GM23248 (cell line): ENCODE data around the gene CSMD2. TPM values are rescaled to one million over a fixed set of nuclear protein-coding genes. Genes with fewer than 3 reads are reported as not detected.

Source experiments
- DNase-seq: peaks from one replicate; pipeline ENCODE4 v3.0.0-alpha.2; 2015
- H2AFZ ChIP-seq: fragments of 200-600 bp; sonication (generic); 2 replicates; pipeline ENCODE4 v1.6.1; 2016; ENCODE audit warnings: antibody characterized with exemption
- H3F3A ChIP-seq: fragments of 200-600 bp; sonication (generic); 2 replicates; pipeline ENCODE4 v1.6.1; 2016; ENCODE audit warnings: mild to moderate bottlenecking, antibody characterized with exemption, mixed run types; ENCODE audit not compliant: insufficient read depth
- H3K27ac ChIP-seq: fragments of 200-600 bp; sonication (generic); 2 replicates; pipeline ENCODE4 v1.5.1; 2016; ENCODE audit warnings: mild to moderate bottlenecking
- H3K27me3 ChIP-seq: fragments of 200-600 bp; sonication (generic); replicated peaks from 2 replicates; pipeline ENCODE4 v1.6.1; 2016; ENCODE audit warnings: mild to moderate bottlenecking; ENCODE audit not compliant: insufficient read depth
- H3K36me3 ChIP-seq: fragments of 200-600 bp; sonication (generic); 2 replicates; pipeline ENCODE4 v1.6.1; 2016; ENCODE audit warnings: low read depth, mild to moderate bottlenecking
- H3K4me1 ChIP-seq: fragments of 200-600 bp; sonication (generic); 2 replicates; pipeline ENCODE4 v1.6.1; 2016; ENCODE audit warnings: mild to moderate bottlenecking; ENCODE audit not compliant: insufficient read depth
- H3K4me2 ChIP-seq: fragments of 200-600 bp; sonication (generic); one replicate; pipeline ENCODE4 v1.6.1; 2016; ENCODE audit warnings: mild to moderate bottlenecking; ENCODE audit not compliant: unreplicated experiment
- H3K4me3 ChIP-seq: fragments of 200-600 bp; sonication (generic); 2 replicates; pipeline ENCODE4 v1.5.1; 2016; ENCODE audit warnings: mild to moderate bottlenecking
- H3K79me2 ChIP-seq: fragments of 200-600 bp; sonication (generic); 2 replicates; pipeline ENCODE4 v1.6.1; 2016; ENCODE audit warnings: mild to moderate bottlenecking; ENCODE audit not compliant: insufficient read depth
- H3K9ac ChIP-seq: fragments of 200-600 bp; sonication (generic); 2 replicates; pipeline ENCODE4 v1.6.1; 2016; ENCODE audit warnings: mild to moderate bottlenecking
- H3K9me2 ChIP-seq: fragments of 200-600 bp; sonication (generic); 2 replicates; pipeline ENCODE4 v1.6.1; 2016; ENCODE audit warnings: mixed run types, mild to moderate bottlenecking, moderate library complexity; ENCODE audit not compliant: insufficient read depth
- H3K9me3 ChIP-seq: fragments of 200-600 bp; sonication (generic); one replicate; pipeline ENCODE4 v1.6.1; 2017; ENCODE audit warnings: low read depth
- H4K20me1 ChIP-seq: fragments of 200-600 bp; sonication (generic); 2 replicates; pipeline ENCODE4 v1.6.0; 2016; ENCODE audit not compliant: insufficient read depth
- EZH2 ChIP-seq: fragments of 200-600 bp; sonication (generic); IDR thresholded peaks from 2 replicates; pipeline ENCODE4 v1.6.1; 2018; ENCODE audit warnings: antibody characterized with exemption, mild to moderate bottlenecking; ENCODE audit not compliant: insufficient read depth, poor library complexity, severe bottlenecking
- EZH2phosphoT487 ChIP-seq: fragments of 200-600 bp; sonication (generic); IDR thresholded peaks from 2 replicates; pipeline ENCODE4 v1.6.1; 2018; ENCODE audit warnings: antibody characterized with exemption, moderate library complexity, mild to moderate bottlenecking, low read depth; ENCODE audit not compliant: insufficient read depth
- WGBS, 2 experiments: methylation state at CpG; one replicate each; pipeline ENCODE4 v1.1.6; 2015 to 2017; ENCODE audit warnings: low lambda C conversion rate in 2 of 2, low coverage in 1 of 2; ENCODE audit errors: missing lambda C conversion rate in 2 of 2; 5-methylcytosine and 5-hydroxymethylcytosine counted together
- in situ Hi-C: fragments of 300-500 bp; cut with MboI; formaldehyde crosslinking; loops from 2 replicates; pipeline ENCODE4 v1.15.0; 2020
- polyA plus RNA-seq: library from polyadenylated mRNA; unstranded; fragments of >200 nt; fragmentation: Nextera tagmentation; extraction: Ambion mirVana; gene quantifications from 2 replicates; pipeline ENCODE4 v1.2.1, GENCODE V29; 2016
- total RNA-seq: library from RNA; depleted of rRNA; stranded (reverse); fragments of >200 nt; shearing (Covaris generic); gene quantifications from 2 replicates; pipeline ENCODE4 v1.2.3, GENCODE V29; 2014

The CSMD2 gene
- total and polyA plus RNA-seq, 2 experiments from 2014 or later: 4.5 to 7.1 TPM

DNA sequence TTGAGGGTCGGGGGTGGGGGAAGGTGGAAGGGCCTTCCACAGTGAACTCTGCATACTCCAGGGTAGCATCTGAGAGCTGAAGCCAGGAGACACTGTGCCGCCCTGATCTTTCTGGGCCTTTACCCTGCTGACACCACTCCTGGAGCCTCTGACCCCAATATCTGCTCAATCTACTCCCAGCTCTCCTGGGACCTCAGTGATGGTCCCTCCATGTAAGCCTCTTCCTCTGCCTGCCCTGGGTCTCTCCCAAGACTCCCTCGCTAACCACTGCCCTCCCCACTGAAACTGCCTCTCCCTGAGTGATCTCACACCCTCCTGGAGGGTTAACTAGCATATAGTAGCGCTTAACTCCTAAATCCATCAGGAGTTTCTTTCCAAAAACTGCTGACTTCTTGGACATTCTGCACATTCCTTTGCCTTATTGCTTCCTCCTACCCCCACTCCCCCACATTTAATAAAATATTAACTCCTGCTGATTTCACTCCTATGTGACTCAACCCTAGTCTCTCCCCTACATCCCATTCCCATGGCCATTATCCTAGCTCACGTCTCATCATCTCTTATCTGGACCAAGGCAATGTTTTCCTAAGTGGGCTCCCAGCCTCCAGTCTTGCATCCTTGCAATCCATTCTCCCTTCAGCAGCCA is 155.6 kb downstream of the CSMD2 start:
- TF ChIP-seq EZH2phosphoT487: no peak
- TF ChIP-seq EZH2: no peak
- Histone ChIP-seq H3K79me2 (no peaks in the 10 kb centered on the region; the same call in none of the 2 replicates), H3K27me3 (no peaks in the 10 kb centered on the region), H3K9me3 (no peaks in the 10 kb centered on the region), H3K4me3 (no peak overlapping the region), H3K9ac (no peak overlapping the region), H4K20me1 (no peaks in the 10 kb centered on the region), H3K36me3 (no peaks in the 10 kb centered on the region), H3K27ac (no peak overlapping the region), H2AFZ (no peak overlapping the region), H3F3A (no peaks in the 10 kb centered on the region), H3K9me2 (no peaks in the 10 kb centered on the region), H3K4me2 (no peak overlapping the region), H3K4me1 (peaks cover 9% of the 10 kb centered on the region)
- WGBS, 2 experiments: 77 to 79% methylated on average over 5 of the region's 5 CpGs
- peak; percentile 12 for DNase-seq
- in situ Hi-C loops: no loop called here

DNA sequence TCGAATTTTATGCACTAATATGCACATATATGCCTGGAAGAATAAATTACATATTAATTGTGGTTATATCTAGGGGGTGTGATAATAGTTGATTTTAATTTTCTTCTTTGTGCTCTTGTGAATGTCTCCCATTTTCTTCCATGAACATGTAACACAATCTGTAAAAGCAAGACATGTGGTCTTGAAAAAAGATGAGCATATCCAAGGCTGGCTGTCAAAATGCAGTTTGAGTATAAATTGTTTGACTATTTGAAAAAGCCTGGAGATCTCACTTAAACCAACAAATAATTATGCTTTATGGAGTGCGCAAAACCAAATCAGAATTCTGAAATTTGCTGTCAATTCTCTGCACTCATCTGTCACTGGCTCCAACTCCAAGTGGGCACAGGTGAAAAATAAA is 157.3 kb downstream of the CSMD2 start:
- Histone ChIP-seq H3K4me3 (no peak overlapping the region), H3K9me3 (no peaks in the 10 kb centered on the region), H3F3A (no peaks in the 10 kb centered on the region), H3K9me2 (no peaks in the 10 kb centered on the region), H3K27ac (no peak overlapping the region), H2AFZ (no peak overlapping the region), H3K4me1 (peaks cover 9% of the 10 kb centered on the region), H3K9ac (no peak overlapping the region), H3K27me3 (no peaks in the 10 kb centered on the region), H3K79me2 (no peaks in the 10 kb centered on the region; the same call in 1 of the 2 replicates), H4K20me1 (no peaks in the 10 kb centered on the region), H3K36me3 (no peaks in the 10 kb centered on the region), H3K4me2 (no peak overlapping the region)
- 96 to 100% methylated on average over 2 of the region's 2 CpGs for WGBS, 2 experiments
- in situ Hi-C loops: no loop called here
- DNase-seq: no peak
- TF ChIP-seq EZH2phosphoT487 (no peak), EZH2 (no peak)

- H3F3A ChIP-seq: no peaks in the 10 kb centered on the region
- H3K79me2 ChIP-seq: no peaks in the 10 kb centered on the region
- no peak for TF ChIP-seq EZH2phosphoT487
- no peak for TF ChIP-seq EZH2
- no peak overlapping the region for H2AFZ ChIP-seq
- H3K4me3 ChIP-seq: no peak overlapping the region
- no peak overlapping the region for H3K27ac ChIP-seq
- H3K9me2 ChIP-seq: no peaks in the 10 kb centered on the region
- H3K9ac ChIP-seq: no peak overlapping the region
- in situ Hi-C loops: no loop called here
- H3K9me3 ChIP-seq: no peaks in the 10 kb centered on the region
- H3K4me1 ChIP-seq: peaks cover 9% of the 10 kb centered on the region
- H3K4me2 ChIP-seq: no peak overlapping the region
- H3K27me3 ChIP-seq: no peaks in the 10 kb centered on the region
- 0 out of 2 replicates have a peak, but pooled peaks cover 3% of the 10 kb centered on the region for H4K20me1 ChIP-seq
- DNase-seq: no peak
- WGBS, 2 experiments: 94 to 95% methylated on average over 2 of the region's 2 CpGs
- no peaks in the 10 kb centered on the region for H3K36me3 ChIP-seq
Measured at GRCh38 chr1:34005309-34005708, 159.7 kb downstream of the CSMD2 start.

DNA sequence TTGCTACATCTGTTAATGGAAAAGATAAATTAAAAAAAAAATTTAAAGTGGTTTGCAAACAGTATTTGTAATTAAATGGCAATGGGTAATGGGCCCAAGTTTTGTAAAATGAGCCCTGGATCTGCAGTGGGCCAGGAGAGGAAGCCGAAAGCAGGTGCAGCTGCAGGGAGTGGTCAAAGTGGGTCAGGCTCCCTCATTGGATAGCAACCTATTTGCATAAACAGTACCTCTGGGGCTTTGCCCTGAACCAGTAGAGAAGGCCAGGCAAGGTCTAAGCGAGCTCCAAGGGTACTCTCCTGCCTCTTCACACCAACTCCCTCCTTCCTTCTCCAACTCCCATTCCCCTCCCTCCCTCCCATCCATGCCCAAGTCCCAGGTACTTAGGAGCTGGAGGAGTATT is 162.2 kb downstream of the CSMD2 start:
- no peak overlapping the region for H3K4me2 ChIP-seq
- no peaks in the 10 kb centered on the region for H3K79me2 ChIP-seq
- in situ Hi-C loops: no loop called here
- H3K4me1 ChIP-seq: peaks cover 3% of the 10 kb centered on the region; the same call in 1 of the 2 replicates
- no peak for DNase-seq
- H3K9ac ChIP-seq: no peak overlapping the region
- no peak overlapping the region for H3K4me3 ChIP-seq
- no peak overlapping the region for H2AFZ ChIP-seq
- no peaks in the 10 kb centered on the region for H3K36me3 ChIP-seq
- no peaks in the 10 kb centered on the region for H3K9me2 ChIP-seq
- WGBS, 2 experiments: 100% methylated on average over 2 of the region's 2 CpGs
- H3F3A ChIP-seq: no peaks in the 10 kb centered on the region
- H3K9me3 ChIP-seq: no peaks in the 10 kb centered on the region
- TF ChIP-seq EZH2 (no peak), EZH2phosphoT487 (no peak)
- H4K20me1 ChIP-seq: 0 out of 2 replicates have a peak, but pooled peaks cover 3% of the 10 kb centered on the region
- H3K27me3 ChIP-seq: no peaks in the 10 kb centered on the region
- H3K27ac ChIP-seq: no peak overlapping the region
